Neural cell (in vitro differentiated cells): ENCODE data around the gene OLFML3. TPM values are rescaled to one million over a fixed set of nuclear protein-coding genes. Genes with fewer than 3 reads are reported as not detected.

ENCODE experiments used
- H2AFZ ChIP-seq: fragments of 200-600, 300-800 bp; sonication (generic), shearing (Covaris generic); 2 replicates; pipeline ENCODE4 v1.6.0; 2014; ENCODE audit warnings: low read depth, mild to moderate bottlenecking, antibody characterized with exemption, low read length, moderate library complexity
- H3F3A ChIP-seq: fragments of 200-600 bp; shearing (Covaris generic); 2 replicates; pipeline ENCODE4 v1.6.1; 2016; ENCODE audit warnings: mild to moderate bottlenecking, moderate library complexity, mixed read lengths, antibody characterized with exemption, low read length; ENCODE audit not compliant: insufficient read depth, poor library complexity, severe bottlenecking
- H3K27ac ChIP-seq: fragments of 200-600, 300-800 bp; sonication (generic), shearing (Covaris generic); 2 replicates; pipeline ENCODE4 v1.5.1; 2014; ENCODE audit warnings: mild to moderate bottlenecking, low read length, moderate library complexity
- H3K27me3 ChIP-seq: fragments of 300-800, 200-600 bp; sonication (generic), shearing (Covaris generic); 2 replicates; pipeline ENCODE4 v1.6.0; 2014; ENCODE audit warnings: mild to moderate bottlenecking, low read depth, low read length, moderate library complexity; ENCODE audit not compliant: insufficient read depth
- H3K36me3 ChIP-seq: fragments of 300-800, 200-600 bp; sonication (generic), shearing (Covaris generic); 2 replicates; pipeline ENCODE4 v1.5.1; 2014; ENCODE audit warnings: mild to moderate bottlenecking, antibody characterized with exemption, low read length, moderate library complexity; ENCODE audit not compliant: insufficient read depth
- H3K4me2 ChIP-seq: fragments of 300-800, 200-600 bp; sonication (generic), shearing (Covaris generic); 2 replicates; pipeline ENCODE4 v1.6.0; 2014; ENCODE audit warnings: mild to moderate bottlenecking, low read length
- H3K4me3 ChIP-seq: fragments of 300-800, 200-600 bp; sonication (generic), shearing (Covaris generic); 2 replicates; pipeline ENCODE4 v1.5.1; 2014; ENCODE audit warnings: mild to moderate bottlenecking, low read length, moderate library complexity
- H3K79me2 ChIP-seq: fragments of 200-600 bp; shearing (Covaris generic); replicated peaks from 2 replicates; pipeline ENCODE4 v1.6.0; 2014; ENCODE audit warnings: mild to moderate bottlenecking, low read length, moderate library complexity; ENCODE audit not compliant: insufficient read depth
- H3K9ac ChIP-seq: fragments of 300-800, 200-600 bp; sonication (generic), shearing (Covaris generic); 2 replicates; pipeline ENCODE4 v1.6.1; 2016; ENCODE audit warnings: mild to moderate bottlenecking, low read length, mixed read lengths
- H3K9me2 ChIP-seq: fragments of 200-600 bp; shearing (Covaris generic); 2 replicates; pipeline ENCODE4 v1.6.1; 2016; ENCODE audit warnings: mild to moderate bottlenecking, low read length, mixed read lengths; ENCODE audit not compliant: insufficient read depth
- H3K9me3 ChIP-seq: fragments of 200-600, 300-800 bp; sonication (generic), shearing (Covaris generic); 2 replicates; pipeline ENCODE4 v1.6.1; 2016; ENCODE audit warnings: mild to moderate bottlenecking, mixed run types, low read length, moderate library complexity, mixed read lengths
- H4K20me1 ChIP-seq: fragments of 200-600 bp; shearing (Covaris generic); 2 replicates; pipeline ENCODE4 v1.6.1; 2016; ENCODE audit warnings: mild to moderate bottlenecking, mixed run types; ENCODE audit not compliant: insufficient read depth
- CTCF ChIP-seq: fragments of 450-650 bp; IDR thresholded peaks from 2 replicates; pipeline ENCODE4 v1.5.1; 2014; ENCODE audit warnings: antibody characterized with exemption, mild to moderate bottlenecking, moderate library complexity; ENCODE audit not compliant: poor library complexity, severe bottlenecking
- EP300 ChIP-seq: fragments of 450-650 bp; conservative IDR thresholded peaks from 2 replicates; pipeline ENCODE4 v1.6.1; 2014; ENCODE audit warnings: antibody characterized with exemption, mild to moderate bottlenecking, moderate library complexity; ENCODE audit not compliant: poor library complexity, severe bottlenecking
- EZH2 ChIP-seq: fragments of 200-600, 300-800 bp; shearing (Covaris generic), sonication (generic); IDR thresholded peaks from 2 replicates; pipeline ENCODE4 v1.6.1; 2014; ENCODE audit warnings: antibody characterized with exemption, low read length, borderline replicate concordance, mild to moderate bottlenecking; ENCODE audit not compliant: insufficient read depth, poor library complexity, severe bottlenecking
- MXI1 ChIP-seq: fragments of 450-650 bp; conservative IDR thresholded peaks from 2 replicates; pipeline ENCODE4 v1.6.1; 2014; ENCODE audit warnings: antibody characterized with exemption, mild to moderate bottlenecking; ENCODE audit not compliant: poor library complexity, severe bottlenecking
- POLR2AphosphoS5 ChIP-seq: IDR thresholded peaks from 2 replicates; pipeline ENCODE4 v1.6.1; 2012
- RAD21 ChIP-seq: fragments of 450-650 bp; conservative IDR thresholded peaks from 2 replicates; pipeline ENCODE4 v1.6.1; 2014; ENCODE audit warnings: antibody characterized with exemption, mild to moderate bottlenecking, moderate library complexity
- REST ChIP-seq: IDR thresholded peaks from 2 replicates; pipeline ENCODE4 v1.6.1; 2012; ENCODE audit warnings: borderline replicate concordance
- SMC3 ChIP-seq: fragments of 450-650 bp; conservative IDR thresholded peaks from 2 replicates; pipeline ENCODE4 v1.6.1; 2014; ENCODE audit warnings: antibody characterized with exemption, mild to moderate bottlenecking, moderate library complexity; ENCODE audit not compliant: poor library complexity
- TAF1 ChIP-seq: IDR thresholded peaks from 2 replicates; pipeline ENCODE4 v1.6.1; 2012; ENCODE audit warnings: low read depth
- polyA plus RNA-seq: library from polyadenylated mRNA; depleted of rRNA; stranded (reverse); fragments of >200 nt; gene quantifications from 2 replicates; pipeline ENCODE4 v1.2.3, GENCODE V29; 2014

OLFML3 gene
- polyA plus RNA-seq, 1 donor from 2014 or later = not detected

- Histone ChIP-seq H2AFZ (no peak overlapping the region), H3F3A (no peaks in the 10 kb centered on the region), H3K27me3 (no peaks in the 10 kb centered on the region), H4K20me1 (no peaks in the 10 kb centered on the region), H3K9me3 (peaks cover 3% of the 10 kb centered on the region), H3K9me2 (no peaks in the 10 kb centered on the region), H3K27ac (no peak overlapping the region), H3K4me3 (no peak overlapping the region), H3K36me3 (no peaks in the 10 kb centered on the region), H3K9ac (no peak overlapping the region), H3K4me2 (no peak overlapping the region), H3K79me2 (no peaks in the 10 kb centered on the region)
- TF ChIP-seq EP300 = no peak
- TF ChIP-seq CTCF = no peak
- no peak for TF ChIP-seq EZH2
- TF ChIP-seq TAF1 = no peak
- no peak for TF ChIP-seq POLR2AphosphoS5
- no peak for TF ChIP-seq SMC3
- TF ChIP-seq MXI1 = no peak
- no peak for TF ChIP-seq REST
- no peak for TF ChIP-seq RAD21
These were observed 13.8 kb downstream of the OLFML3 start for GRCh38 chr1:113993072-113993471.

- Histone ChIP-seq H3K9me3 (peaks cover 3% of the 10 kb centered on the region), H3K27me3 (no peaks in the 10 kb centered on the region), H3K9ac (no peak overlapping the region), H4K20me1 (no peaks in the 10 kb centered on the region), H3K9me2 (no peaks in the 10 kb centered on the region), H2AFZ (no peak overlapping the region), H3K4me2 (no peak overlapping the region), H3F3A (no peaks in the 10 kb centered on the region), H3K4me3 (no peak overlapping the region), H3K79me2 (no peaks in the 10 kb centered on the region), H3K27ac (no peak overlapping the region), H3K36me3 (no peaks in the 10 kb centered on the region)
- TF ChIP-seq RAD21 (no peak), EZH2 (no peak), SMC3 (no peak), CTCF (no peak), MXI1 (no peak), POLR2AphosphoS5 (no peak), EP300 (no peak), TAF1 (no peak), REST (no peak)
These were observed 14.5 kb downstream of the OLFML3 start for GRCh38 chr1:113993766-113994165.
